Measurements from ENCODE around the gene BLOC1S2. TPM values are rescaled to one million over a fixed set of nuclear protein-coding genes. Genes with fewer than 3 reads are reported as not detected.
A peak's percentile ranks its signal among the peaks of the same experiment; 100 is the strongest.
"Not testable (repeated sequence)": the region's sequence is repeated elsewhere in the genome, so short reads cannot be mapped to it uniquely, and the experiment has no call there.

BLOC1S2 gene
- total RNA-seq, 1 experiment from 2014 or later, result 54.1 TPM

GRCh38 chr10:100301123-100301522, 14.6 kb upstream of the BLOC1S2 start:
- ATAC-seq; CTCF ChIA-PET; H3K27me3 Mint-ChIP-seq (ENCODE audit: low read depth); H3K4me3 Mint-ChIP-seq; POLR2A ChIA-PET: not testable (repeated sequence)
- H3K4me1 Mint-ChIP-seq, result peaks cover 34% of the 10 kb centered on the region
- H3K9me3 Mint-ChIP-seq, result peaks cover 28% of the 10 kb centered on the region
- TF ChIP-seq FOXK1 (CRISPR knock-in tag; IDR thresholded peaks at IDR 0.05) (peak; percentile 90), USF2 (CRISPR knock-in tag; IDR thresholded peaks at IDR 0.05) (peak; percentile 67), ESRRA (CRISPR knock-in tag; IDR thresholded peaks at IDR 0.05; ENCODE audit: borderline replicate concordance) (peak; percentile 84; the same call in 1 of the 2 replicates), ETV6 (CRISPR knock-in tag; IDR thresholded peaks at IDR 0.05) (peak; percentile 61; the same call in 1 of the 2 replicates), SP1 (CRISPR knock-in tag; conservative IDR thresholded peaks at IDR 0.05) (peak; percentile 70), FOXP4 (CRISPR knock-in tag; IDR thresholded peaks at IDR 0.05) (peak; percentile 40; the same call in 1 of the 2 replicates), NFE2L1 (CRISPR knock-in tag; IDR thresholded peaks at IDR 0.05) (0 out of 2 replicates have a peak, but pooled peaks have one; percentile 50), TEAD1 (CRISPR knock-in tag; IDR thresholded peaks at IDR 0.05) (peak; percentile 92; the same call in 1 of the 2 replicates), TEAD4 (CRISPR knock-in tag; IDR thresholded peaks at IDR 0.05) (peak; percentile 41; the same call in 1 of the 2 replicates), USF1 (CRISPR knock-in tag; IDR thresholded peaks at IDR 0.05) (peak; percentile 63; the same call in 1 of the 2 replicates)
- peak; percentile 61 for DNase-seq (ENCODE audit: low spot score)
- peak overlapping the region; percentile 84 for H3K27ac Mint-ChIP-seq
- H3K36me3 Mint-ChIP-seq, result peaks cover 20% of the 10 kb centered on the region

GRCh38 chr10:100297242-100297641, 10.8 kb upstream of the BLOC1S2 start:
- ChIA-PET POLR2A (no interaction called here), CTCF (interaction anchor here (1.5 kb wide), 1 partner anchor 212 kb away, joined by 3 read pairs; no protein-coding TSS in a partner anchor)
- ATAC-seq, result peak; percentile 25; the same call in 1 of the 2 replicates
- Mint-ChIP-seq H3K4me3 (no peak overlapping the region), H3K27me3 (ENCODE audit: low read depth) (peaks cover 18% of the 10 kb centered on the region), H3K4me1 (peaks cover 24% of the 10 kb centered on the region), H3K9me3 (peaks cover 28% of the 10 kb centered on the region), H3K27ac (no peak overlapping the region), H3K36me3 (peaks cover 20% of the 10 kb centered on the region)
- no peak for DNase-seq (ENCODE audit: low spot score)
- no peak for TF ChIP-seq E2F5 (CRISPR knock-in tag; IDR thresholded peaks at IDR 0.05)
- TF ChIP-seq ZBTB21 (CRISPR knock-in tag; IDR thresholded peaks at IDR 0.05; ENCODE audit: borderline replicate concordance), result no peak
- TF ChIP-seq AFF4 (CRISPR knock-in tag; IDR thresholded peaks at IDR 0.05; ENCODE audit: borderline replicate concordance), result no peak
- TF ChIP-seq OVOL2 (CRISPR knock-in tag; IDR thresholded peaks at IDR 0.05; ENCODE audit: borderline replicate concordance), result no peak
- no peak for TF ChIP-seq NFYB (CRISPR knock-in tag; conservative IDR thresholded peaks at IDR 0.05; ENCODE audit: low read depth)
- no peak for TF ChIP-seq ZNF138 (CRISPR knock-in tag; conservative IDR thresholded peaks at IDR 0.05)
- no peak for TF ChIP-seq TEAD1 (CRISPR knock-in tag; IDR thresholded peaks at IDR 0.05)
- no peak for TF ChIP-seq GTF2I (CRISPR knock-in tag; conservative IDR thresholded peaks at IDR 0.05)
- TF ChIP-seq JAZF1 (CRISPR knock-in tag; IDR thresholded peaks at IDR 0.05), result no peak
- no peak for TF ChIP-seq ATF1 (CRISPR knock-in tag; IDR thresholded peaks at IDR 0.05)
- no peak for TF ChIP-seq ZNF281 (CRISPR knock-in tag; IDR thresholded peaks at IDR 0.05)
- no peak for TF ChIP-seq CTCF (IDR thresholded peaks at IDR 0.05)
